GM19240 (cell line): ENCODE measurements around the gene CCDC157.

Experiments used
- DNase-seq: peaks from one replicate; pipeline ENCODE4 v3.0.0; 2011; ENCODE audit warnings: low spot score; ENCODE audit not compliant: insufficient read length

Gene CCDC157

GRCh38 chr22:30411780-30412179 is 55.0 kb downstream of the CCDC157 start:
- no peak for DNase-seq

- no peak for DNase-seq
These were observed 56.2 kb downstream of the CCDC157 start for GRCh38 chr22:30413001-30413400.

DNA sequence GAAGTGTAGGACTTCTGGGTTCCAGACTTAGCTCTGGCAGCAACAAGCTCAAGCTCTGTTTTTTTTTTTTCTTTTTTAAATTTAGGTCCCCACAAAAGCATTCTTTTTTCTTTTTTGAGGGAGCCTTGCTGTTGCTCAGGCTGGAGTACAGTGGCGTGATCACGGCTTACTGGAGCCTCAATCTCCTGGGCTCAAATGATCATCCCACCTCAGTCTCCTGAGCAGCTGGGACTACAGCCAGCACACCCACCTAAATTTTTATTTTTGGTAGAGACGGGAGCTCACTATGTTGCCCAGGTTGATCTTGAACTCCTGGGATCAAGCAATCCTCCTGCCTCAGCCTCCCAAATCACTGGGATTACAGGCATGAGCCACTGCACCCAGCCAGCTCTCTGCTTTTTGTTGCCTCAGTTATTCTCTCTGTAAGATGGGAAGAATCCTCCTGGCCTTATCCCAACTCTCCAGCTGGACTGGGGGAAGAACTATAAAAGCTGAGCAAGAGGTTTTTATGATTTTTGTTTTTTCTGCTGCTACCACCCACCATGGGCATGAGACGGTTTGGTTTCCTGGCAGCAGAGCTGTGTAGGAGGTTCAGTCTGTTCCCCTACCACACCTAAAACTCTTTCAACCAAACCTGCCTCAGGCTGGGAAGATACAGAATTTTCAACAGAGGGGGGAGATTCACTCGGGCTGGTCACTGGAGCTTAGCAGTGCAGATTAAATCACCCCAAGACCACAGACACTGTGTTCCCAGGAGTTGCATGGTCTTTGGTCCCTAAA is 57.1 kb downstream of the CCDC157 start:
- no peak for DNase-seq

GRCh38 chr22:30414525-30415047 is 57.8 kb downstream of the CCDC157 start:
- no peak for DNase-seq

GRCh38 chr22:30416403-30416802 is 59.6 kb downstream of the CCDC157 start:
- DNase-seq: no peak

GRCh38 chr22:30416837-30417236 is 60.0 kb downstream of the CCDC157 start:
- DNase-seq: no peak

GRCh38 chr22:30420347-30421125 is 63.7 kb downstream of the CCDC157 start:
- no peak for DNase-seq

DNA sequence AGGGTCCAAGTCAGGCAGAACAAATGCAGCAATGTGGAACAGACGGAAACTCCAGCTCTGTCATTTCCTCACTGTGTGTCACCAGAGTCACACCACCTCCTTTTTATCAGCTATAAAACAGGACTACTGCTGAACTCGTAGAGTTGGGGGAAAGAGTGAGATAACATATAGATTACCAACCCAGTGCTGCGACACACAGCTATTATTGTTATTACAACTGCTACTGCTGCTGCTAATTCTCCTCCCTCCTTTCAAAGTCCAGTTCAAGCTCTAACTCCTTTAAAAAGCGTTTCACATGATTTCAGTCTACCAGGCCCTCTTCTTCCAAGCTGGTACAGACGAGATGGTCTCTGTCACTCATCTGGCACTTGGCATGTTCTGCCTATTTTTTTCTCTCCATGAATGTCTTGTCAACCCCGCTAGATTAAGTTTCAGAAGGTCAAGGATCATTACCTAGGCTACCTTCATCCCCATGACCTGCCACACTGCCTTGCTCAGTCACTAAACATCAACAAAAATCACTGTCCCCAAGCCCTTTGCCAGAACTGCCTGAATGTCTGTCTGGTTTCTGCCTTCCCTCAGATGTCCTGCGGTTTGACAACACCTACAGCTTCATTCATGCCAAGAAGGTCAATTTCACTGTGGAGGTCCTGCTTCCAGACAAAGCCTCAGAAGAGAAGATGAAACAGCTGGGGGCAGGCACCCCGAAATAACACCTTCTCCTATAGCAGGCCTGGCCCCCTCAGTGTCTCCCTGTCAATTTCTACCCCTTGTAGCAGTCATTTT is 65.1 kb downstream of the CCDC157 start:
- DNase-seq: no peak

DNA sequence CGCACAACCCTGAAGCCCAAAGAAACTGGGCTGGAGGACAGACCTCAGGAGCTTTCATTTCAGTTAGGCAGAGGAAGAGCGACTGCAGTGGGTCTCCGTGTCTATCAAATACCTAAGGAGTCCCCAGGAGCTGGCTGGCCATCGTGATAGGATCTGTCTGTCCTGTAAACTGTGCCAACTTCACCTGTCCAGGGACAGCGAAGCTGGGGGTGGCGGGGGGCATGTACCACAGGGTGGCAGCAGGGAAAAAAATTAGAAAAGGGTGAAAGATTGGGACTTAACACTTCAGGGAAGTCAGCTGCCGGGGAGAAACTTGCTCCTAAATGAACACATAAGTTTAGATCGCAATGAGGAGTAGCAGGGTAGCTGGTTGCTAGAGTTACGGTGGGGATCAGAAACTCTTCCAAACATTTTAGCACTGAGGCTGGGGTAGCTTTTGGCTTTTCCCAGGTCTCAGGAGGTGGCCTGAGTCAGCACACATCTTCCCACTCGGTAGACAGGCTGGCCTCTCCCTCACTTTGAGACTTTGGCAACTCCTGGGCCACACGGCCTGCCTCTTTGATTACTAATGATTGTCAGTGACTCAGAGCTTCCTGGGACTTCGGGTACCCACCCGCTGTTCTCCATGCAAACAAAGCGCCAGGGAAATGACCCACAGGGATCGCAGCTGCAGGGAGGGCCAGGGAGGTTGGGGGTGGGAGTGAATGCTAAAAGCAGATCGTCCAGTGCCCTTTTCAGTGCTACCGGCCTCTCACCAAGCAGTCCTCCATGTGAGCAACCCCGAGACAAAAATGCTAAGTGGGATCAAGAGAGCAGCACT is 65.9 kb downstream of the CCDC157 start:
- no peak for DNase-seq

DNA sequence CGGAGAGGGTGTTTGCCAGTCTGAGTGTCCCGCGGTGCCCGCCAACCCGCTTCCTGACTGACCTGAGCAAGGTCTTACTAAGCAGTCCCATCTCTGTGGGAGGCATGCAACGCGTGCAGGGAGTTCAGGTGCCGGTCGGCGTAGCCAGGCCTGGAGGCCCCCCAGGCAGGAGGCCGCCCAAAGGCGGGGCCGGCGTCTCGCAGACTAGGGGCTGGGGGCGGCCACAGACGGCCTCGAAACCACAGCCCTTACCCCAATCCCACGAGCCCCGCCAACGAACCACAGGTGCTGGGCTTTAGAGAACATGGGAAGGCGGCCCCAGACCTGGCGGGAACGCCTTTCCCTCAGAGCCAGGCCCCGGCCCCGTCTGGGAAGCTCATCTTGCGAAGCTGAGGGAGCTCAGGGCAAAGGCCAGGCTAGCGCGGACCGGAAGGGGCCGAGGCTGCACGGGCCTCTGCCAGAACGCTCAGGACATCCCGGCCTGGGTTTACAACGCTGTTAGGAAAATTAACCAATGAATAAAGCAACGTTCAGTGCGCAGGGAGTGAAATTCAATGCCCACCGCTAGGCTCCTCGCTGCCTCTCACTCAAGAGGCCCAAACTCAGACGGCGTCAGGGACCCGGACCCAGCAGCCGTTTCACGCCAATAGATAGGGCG is 66.6 kb downstream of the CCDC157 start:
- DNase-seq: no peak

GRCh38 chr22:30423959-30424533 is 67.2 kb downstream of the CCDC157 start:
- DNase-seq: peak; percentile 94

GRCh38 chr22:30424534-30425326 is 67.9 kb downstream of the CCDC157 start:
- DNase-seq: no peak

- DNase-seq: no peak
These were observed 68.5 kb downstream of the CCDC157 start for GRCh38 chr22:30425327-30425615.

GRCh38 chr22:30425616-30426387 is 69.0 kb downstream of the CCDC157 start, which contains the start of gene MTFP1:
MTFP1 (plus strand) TSS chr22:30425768; CDS start chr22:30425880, 112 bp downstream.
- DNase-seq: no peak
